Measurements from ENCODE around the gene PVR.
"Not testable (repeated sequence)": the region's sequence is repeated elsewhere in the genome, so short reads cannot be mapped to it uniquely, and the experiment has no call there.

The PVR gene, protein sequence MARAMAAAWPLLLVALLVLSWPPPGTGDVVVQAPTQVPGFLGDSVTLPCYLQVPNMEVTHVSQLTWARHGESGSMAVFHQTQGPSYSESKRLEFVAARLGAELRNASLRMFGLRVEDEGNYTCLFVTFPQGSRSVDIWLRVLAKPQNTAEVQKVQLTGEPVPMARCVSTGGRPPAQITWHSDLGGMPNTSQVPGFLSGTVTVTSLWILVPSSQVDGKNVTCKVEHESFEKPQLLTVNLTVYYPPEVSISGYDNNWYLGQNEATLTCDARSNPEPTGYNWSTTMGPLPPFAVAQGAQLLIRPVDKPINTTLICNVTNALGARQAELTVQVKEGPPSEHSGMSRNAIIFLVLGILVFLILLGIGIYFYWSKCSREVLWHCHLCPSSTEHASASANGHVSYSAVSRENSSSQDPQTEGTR

DNA sequence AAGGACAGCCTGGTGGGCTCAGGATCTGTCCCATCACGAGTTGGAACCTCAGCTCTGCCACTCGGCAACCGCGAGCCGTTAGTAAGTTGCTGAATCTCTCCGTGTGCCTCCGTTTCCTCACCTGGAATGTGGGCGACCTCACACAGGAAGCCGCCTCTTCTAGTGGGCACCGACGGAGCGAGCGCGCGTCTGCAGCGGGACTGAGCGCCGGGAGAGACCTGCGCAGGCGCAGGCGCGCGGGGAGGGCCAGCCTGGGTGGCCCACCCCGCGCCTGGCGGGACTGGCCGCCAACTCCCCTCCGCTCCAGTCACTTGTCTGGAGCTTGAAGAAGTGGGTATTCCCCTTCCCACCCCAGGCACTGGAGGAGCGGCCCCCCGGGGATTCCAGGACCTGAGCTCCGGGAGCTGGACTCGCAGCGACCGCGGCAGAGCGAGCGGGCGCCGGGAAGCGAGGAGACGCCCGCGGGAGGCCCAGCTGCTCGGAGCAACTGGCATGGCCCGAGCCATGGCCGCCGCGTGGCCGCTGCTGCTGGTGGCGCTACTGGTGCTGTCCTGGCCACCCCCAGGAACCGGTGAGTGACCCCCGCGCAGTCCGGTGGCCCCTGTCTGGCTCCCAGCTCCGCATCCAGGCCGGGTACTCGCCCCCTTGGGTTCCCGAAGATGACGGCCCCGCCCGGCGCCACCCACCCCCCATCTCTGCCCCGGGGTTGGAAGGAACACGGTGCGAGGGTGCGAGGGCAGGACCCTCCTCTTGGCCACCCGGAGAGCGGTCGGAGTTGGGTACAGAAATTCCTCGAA is at the start of gene PVR:
PVR (plus strand) TSS at position 306 of the 797 bp plus-strand sequence; CDS start at position 493, 187 bp downstream.
- DNase-seq, result peak; percentile 38

GRCh38 chr19:44596428-44597130 is 47.1 kb upstream of the PVR start:
- no peak for DNase-seq

DNA sequence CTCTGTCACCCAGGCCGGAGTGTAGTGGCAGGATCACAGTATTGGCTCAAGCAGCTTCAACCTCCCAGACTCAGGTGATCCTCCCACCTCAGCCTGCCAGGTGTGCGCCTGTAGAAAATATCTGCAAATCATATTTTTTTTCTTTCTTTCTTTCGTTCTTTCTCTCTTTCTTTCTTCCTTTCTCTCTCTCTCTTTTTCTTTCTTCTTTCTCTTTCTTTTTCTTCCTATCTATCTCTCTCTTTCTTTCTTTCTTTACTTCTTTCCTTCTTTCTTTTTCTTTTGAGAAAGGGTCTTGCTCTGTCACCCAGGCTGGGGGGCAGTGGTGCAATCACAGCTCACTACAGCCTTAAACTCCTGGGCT is 46.6 kb upstream of the PVR start:
- no peak for DNase-seq

- DNase-seq, result no peak
These were observed 45.4 kb upstream of the PVR start for GRCh38 chr19:44598355-44598754.

GRCh38 chr19:44598880-44599279 is 44.8 kb upstream of the PVR start:
- DNase-seq, result no peak

DNA sequence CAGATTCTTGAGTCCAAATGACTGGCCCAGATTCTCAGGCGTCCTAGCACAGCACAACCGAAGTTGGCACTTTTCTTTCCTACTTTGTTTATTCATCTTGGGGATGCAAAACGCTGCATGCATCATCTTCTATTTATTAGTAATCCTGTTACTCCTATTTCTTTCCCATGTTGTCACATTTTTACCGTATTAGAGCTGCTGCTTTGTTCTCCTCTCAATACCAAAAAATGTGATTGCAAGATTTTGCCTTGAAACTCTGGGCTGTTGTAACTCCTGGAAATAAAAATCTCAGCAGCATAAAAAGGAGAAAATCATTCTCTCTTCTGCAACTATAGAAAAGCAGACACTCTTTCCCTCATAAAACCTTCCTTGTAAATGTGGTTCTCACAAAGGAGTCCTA is 43.2 kb upstream of the PVR start:
- no peak for DNase-seq

- no peak for DNase-seq
These were observed 41.6 kb upstream of the PVR start for GRCh38 chr19:44602081-44602480.

DNA sequence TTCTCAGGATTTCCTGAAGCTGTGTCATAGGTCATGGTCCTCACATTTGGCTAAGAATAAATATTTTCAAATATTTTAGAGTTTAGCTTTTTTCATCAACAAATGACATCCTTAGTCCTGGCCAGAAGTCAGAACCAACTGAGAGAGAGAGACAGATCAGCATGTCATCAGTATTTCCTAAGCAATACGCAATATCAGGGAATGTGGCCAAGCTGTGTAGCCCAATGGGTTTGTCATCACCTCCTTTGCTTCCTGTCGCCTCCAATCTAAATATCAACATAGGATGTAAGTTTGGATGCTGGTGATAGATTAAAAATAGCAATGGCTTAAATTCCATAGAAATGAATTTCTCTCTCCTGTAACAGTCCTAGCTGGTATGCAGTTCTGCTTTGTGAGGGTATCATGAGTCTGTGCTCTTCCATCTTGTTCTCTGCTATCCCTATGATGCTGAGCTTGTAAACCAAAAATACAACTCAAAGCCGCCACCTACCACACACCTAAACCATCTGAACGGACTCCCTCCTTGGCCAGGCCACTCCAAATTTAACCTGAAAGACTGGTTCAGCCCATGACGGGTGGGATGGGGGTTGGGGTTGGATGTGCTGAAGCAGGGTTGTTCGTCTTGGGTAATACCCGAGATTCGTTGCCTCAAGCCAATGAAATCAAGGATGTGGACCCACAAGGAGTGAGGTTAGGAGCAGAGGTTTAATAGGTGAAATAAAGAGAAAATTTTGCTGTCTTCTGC is 40.3 kb upstream of the PVR start:
- no peak for DNase-seq

- DNase-seq, result no peak
These were observed 39.5 kb upstream of the PVR start for GRCh38 chr19:44604241-44604640.

DNA sequence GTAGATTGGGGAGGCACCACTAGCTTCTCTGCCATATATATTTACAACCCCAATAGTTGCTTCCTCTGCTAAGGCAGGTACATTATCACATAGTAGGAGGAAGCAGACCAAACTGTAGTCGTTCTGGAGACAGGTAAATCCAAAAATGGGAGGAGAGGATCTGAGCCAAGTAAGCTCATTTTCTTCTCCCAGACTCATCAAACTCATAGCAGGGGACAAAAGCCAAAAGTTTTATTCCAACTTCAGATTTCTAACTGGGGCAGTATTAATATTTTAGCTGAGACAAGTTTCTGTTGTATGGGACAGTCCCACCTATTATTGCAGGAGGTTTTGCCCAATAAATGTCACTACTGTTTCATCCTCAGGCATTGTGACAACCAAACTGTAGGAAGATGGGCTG is 38.2 kb upstream of the PVR start:
- DNase-seq, result no peak

DNA sequence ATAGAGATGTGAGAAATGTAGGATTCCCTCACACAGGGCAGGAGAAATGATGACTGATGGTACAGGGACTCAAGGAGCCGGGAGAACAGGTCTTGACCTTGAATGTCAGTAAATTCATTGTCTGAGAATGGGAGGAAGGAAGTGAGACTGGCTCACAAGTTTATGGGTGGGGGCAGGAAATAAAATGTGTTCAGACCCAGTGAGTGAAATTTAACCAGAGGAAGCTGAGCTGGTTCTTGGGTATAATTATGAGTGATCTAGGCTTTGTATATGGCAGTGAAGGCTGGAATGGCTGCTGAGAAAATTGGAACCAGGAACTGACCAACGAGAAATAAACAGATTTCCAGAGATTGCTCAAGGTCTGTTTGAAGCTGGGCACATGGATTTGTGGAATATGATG is 36.7 kb upstream of the PVR start:
- DNase-seq, result peak; percentile 3

GRCh38 chr19:44607917-44608316 is 35.8 kb upstream of the PVR start:
- no peak for DNase-seq

GRCh38 chr19:44608391-44608821 is 35.3 kb upstream of the PVR start:
- DNase-seq, result no peak

GRCh38 chr19:44609219-44609618 is 34.5 kb upstream of the PVR start:
- DNase-seq, result no peak

DNA sequence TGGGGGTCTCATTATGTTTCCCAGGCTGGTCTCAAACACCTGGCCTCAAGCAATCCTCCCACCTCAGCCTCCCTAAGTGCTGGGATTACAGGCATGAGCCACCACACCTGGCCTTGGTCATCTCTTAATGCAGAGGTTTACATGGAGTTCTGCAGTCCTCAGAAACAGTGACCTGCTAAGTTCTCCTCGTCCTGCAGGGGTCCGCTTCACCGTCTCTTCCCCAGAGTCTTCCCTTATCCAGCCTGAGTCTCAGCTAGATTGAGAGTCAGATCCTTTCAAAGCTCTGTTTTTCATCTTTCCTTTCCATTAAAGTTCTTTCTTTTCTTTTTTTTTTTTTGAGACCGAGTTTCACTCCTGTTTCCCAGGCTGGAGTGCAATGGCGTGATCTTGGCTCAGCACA is 33.2 kb upstream of the PVR start:
- DNase-seq, result not testable (repeated sequence)

GRCh38 chr19:44611812-44612295 is 31.9 kb upstream of the PVR start:
- DNase-seq, result no peak

DNA sequence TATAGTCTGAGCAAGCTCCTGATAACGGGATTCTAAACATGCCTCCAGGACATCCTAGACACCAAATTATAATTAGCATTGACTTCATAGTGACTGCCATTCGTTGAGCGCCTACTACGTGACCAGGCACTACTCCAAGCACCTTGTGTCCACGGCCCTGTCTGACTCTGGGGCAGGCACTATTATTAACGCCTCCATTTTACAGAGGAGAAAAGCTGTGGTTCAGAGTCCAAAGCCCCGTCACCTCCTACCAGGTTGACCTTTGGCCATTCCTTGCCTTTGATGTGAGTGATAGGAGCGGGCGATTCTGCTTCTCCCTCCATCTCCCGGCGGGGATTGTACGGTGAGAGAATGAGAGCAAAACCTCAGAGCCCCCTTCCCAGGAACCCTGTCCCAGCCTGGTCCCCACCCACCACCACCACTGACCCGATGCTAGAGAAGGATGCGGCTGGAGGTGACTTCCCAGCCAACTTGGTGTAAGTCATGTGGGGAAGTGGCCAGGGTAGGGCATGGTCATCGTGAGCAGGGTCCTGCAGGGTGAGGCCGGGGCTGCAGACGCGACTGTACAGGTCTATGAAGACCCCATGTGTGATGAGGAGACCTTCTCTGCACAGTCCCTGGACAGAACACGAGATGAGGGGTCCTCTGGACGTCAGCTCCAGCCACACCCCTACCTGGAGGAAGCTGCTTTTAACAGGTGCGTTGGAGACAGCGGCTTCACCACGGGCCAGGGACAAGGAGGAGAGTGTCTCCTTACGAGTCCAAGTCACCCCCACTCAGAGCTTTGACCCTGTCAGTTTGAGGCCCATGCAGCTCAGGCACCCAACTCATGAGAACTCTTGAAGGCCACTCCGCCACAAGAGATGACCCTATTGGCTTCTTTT is 30.2 kb upstream of the PVR start, which contains the start of gene IGSF23:
IGSF23 (plus strand) TSS at position 269 of the 884 bp plus-strand sequence; CDS start at position 352, 83 bp downstream.
- no peak for DNase-seq

GRCh38 chr19:44614313-44614712 is 29.4 kb upstream of the PVR start:
- no peak for DNase-seq

DNA sequence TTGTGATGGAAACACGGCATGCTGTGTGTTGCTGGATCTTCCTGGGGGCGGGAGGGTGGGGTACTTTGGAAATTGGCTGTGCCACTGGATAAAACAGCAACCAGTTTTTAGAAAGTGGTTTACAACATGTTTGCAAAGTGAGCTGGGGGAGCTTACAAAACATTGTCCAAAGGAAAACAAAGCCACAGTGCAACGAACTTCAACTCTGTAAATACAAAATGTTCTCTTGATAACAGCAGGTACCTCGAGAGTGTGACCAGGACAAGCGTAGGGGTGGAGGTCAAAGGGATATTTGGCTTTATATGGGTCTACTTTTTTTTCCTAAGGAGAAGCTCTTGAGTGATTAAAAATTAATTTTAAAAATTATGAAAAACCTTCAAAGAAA is 27.9 kb upstream of the PVR start:
- no peak for DNase-seq

DNA sequence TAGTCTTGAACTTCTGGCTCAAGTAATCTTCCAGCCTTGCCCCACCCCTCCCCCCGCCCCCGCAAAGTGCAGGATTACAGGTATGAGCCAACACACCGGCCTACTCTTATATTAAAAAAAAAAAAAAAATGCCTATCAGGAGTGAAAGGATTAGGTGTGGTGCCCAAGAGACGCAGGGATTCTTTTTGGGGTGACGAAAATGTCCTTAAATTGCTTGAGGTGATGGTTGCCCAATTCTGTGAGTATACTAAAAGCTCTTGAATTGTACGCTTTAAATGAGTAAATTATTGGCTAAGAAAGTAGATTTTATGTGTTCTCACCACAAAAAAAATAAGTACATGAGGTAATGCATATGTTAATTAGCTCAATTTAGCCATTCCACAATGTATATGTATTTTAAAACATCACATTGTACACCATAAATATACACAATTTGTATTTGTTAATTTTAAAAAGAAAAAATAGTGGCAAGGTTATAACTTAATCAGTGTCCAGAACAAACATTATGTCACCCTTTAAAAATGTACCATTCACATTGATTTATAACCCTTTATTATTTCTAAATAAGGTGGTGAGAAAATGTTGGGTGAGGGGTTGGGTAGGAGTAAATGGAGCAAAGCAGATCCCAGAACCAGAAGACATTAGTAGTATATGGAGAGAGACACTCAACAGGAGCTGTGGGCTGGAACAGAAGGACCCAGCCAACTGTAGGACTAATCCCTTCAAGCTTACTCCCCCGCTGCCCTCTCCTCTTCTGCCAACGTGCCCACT is 26.4 kb upstream of the PVR start:
- DNase-seq, result no peak
